ENCODE data around the gene KANSL1. TPM values are rescaled to one million over a fixed set of nuclear protein-coding genes. Genes with fewer than 3 reads are reported as not detected.

The KANSL1 gene
- polyA plus RNA-seq, 1 of the 3 experiments (the other 2 are of a cell fraction): 10.0 TPM

DNA sequence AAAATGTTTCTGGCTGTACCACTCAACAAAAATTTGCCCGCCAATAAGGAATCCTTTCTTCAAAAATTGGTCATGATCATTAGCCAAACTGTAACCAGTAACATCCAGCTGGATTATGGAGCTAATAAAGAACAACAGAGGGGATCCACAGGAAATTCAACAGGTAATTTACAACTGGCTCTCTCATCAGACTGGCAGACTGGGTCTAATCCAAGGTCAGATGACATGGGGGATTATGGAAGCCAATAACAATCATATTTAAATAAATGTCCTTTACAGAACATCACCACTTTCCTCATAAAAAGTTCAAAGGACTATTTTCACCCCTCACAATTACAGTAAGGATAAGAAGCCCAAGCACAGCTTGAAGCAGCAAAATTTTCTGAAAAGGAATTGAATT lies 66.4 kb downstream of the KANSL1 start:
- Histone ChIP-seq H3K9me2 (no peaks in the 10 kb centered on the region), H3K36me3 (replicated peaks in 1 of 2; ENCODE audit: control insufficient read depth in 1 of 2, insufficient read depth in 2 of 2, low read length in 1 of 2) (peaks cover 0 to 16% of the 10 kb centered on the region in 2 experiments), H3K9me3 (no peaks in the 10 kb centered on the region), H3K27ac (ENCODE audit: low read depth in 2 of 2, low read length in 1 of 2) (no peak overlapping the region), H4K20me1 (ENCODE audit: insufficient read depth) (peaks cover 98% of the 10 kb centered on the region), H3K27me3 (ENCODE audit: insufficient read depth) (no peaks in the 10 kb centered on the region), H3F3A (replicated peaks; ENCODE audit: insufficient read depth) (no peaks in the 10 kb centered on the region), H2AFZ (ENCODE audit: low read depth) (no peak overlapping the region), H3K4me2 (no peak overlapping the region), H3K9ac (no peak overlapping the region), H3K4me3 (ENCODE audit: low read depth in 2 of 2, low read length in 1 of 2) (no peak overlapping the region), H3K4me1 (ENCODE audit: control insufficient read depth in 1 of 2, insufficient read depth in 2 of 2, low read depth in 1 of 2, low read length in 1 of 2) (peaks cover 10 to 16% of the 10 kb centered on the region in 2 experiments; a peak in 3 of 4 replicates), H3K79me2 (ENCODE audit: insufficient read depth) (peaks cover 99% of the 10 kb centered on the region)
- ChIA-PET POLR2A (interaction anchor here (1.1 kb wide), 1 partner anchor 66 kb away, joined by 3 read pairs; the partner anchor contains the start of gene KANSL1), CTCF (interaction anchor here (0.8 to 0.9 kb wide), 2 partner anchors 19 to 145 kb away, joined by 3 to 4 read pairs; no protein-coding TSS in a partner anchor)
- WGBS (ENCODE audit: low lambda C conversion rate): 96% methylated on average over 1 of the region's 1 CpG
- TF ChIP-seq TEAD4 (IDR thresholded peaks at IDR 0.05; ENCODE audit: borderline replicate concordance, insufficient read depth): no peak
- no peak for TF ChIP-seq POLR2AphosphoS5 (IDR thresholded peaks at IDR 0.05; ENCODE audit: low read depth, low read length)
- TF ChIP-seq, protein P1, sequence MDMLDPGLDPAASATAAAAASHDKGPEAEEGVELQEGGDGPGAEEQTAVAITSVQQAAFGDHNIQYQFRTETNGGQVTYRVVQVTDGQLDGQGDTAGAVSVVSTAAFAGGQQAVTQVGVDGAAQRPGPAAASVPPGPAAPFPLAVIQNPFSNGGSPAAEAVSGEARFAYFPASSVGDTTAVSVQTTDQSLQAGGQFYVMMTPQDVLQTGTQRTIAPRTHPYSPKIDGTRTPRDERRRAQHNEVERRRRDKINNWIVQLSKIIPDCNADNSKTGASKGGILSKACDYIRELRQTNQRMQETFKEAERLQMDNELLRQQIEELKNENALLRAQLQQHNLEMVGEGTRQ (IDR thresholded peaks at IDR 0.05; ENCODE audit: borderline replicate concordance, low read depth, low read length): no peak
- TF ChIP-seq YY1 (IDR thresholded peaks at IDR 0.05; ENCODE audit: low read depth): no peak
- TF ChIP-seq RCOR1 (IDR thresholded peaks at IDR 0.05; ENCODE audit: low read length): no peak
- TF ChIP-seq TAF1 (IDR thresholded peaks at IDR 0.05; ENCODE audit: borderline replicate concordance, low read depth, low read length): no peak
- no peak for TF ChIP-seq RXRA (IDR thresholded peaks at IDR 0.05; ENCODE audit: borderline replicate concordance, low read depth)
- TF ChIP-seq MEF2A (IDR thresholded peaks at IDR 0.05; ENCODE audit: borderline replicate concordance, low read depth): no peak
- TF ChIP-seq, protein P2, sequence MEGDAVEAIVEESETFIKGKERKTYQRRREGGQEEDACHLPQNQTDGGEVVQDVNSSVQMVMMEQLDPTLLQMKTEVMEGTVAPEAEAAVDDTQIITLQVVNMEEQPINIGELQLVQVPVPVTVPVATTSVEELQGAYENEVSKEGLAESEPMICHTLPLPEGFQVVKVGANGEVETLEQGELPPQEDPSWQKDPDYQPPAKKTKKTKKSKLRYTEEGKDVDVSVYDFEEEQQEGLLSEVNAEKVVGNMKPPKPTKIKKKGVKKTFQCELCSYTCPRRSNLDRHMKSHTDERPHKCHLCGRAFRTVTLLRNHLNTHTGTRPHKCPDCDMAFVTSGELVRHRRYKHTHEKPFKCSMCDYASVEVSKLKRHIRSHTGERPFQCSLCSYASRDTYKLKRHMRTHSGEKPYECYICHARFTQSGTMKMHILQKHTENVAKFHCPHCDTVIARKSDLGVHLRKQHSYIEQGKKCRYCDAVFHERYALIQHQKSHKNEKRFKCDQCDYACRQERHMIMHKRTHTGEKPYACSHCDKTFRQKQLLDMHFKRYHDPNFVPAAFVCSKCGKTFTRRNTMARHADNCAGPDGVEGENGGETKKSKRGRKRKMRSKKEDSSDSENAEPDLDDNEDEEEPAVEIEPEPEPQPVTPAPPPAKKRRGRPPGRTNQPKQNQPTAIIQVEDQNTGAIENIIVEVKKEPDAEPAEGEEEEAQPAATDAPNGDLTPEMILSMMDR (IDR thresholded peaks at IDR 0.05): no peak
- no peak for TF ChIP-seq JUND (IDR thresholded peaks at IDR 0.05)
- no peak for TF ChIP-seq EZH2phosphoT487 (IDR thresholded peaks at IDR 0.05; ENCODE audit: borderline replicate concordance, low read depth)
- no peak for DNase-seq

GRCh38 chr17:46125831-46126230 lies 67.4 kb downstream of the KANSL1 start:
- peaks cover 99% of the 10 kb centered on the region for H3K79me2 ChIP-seq (ENCODE audit: insufficient read depth)
- no peak overlapping the region for H2AFZ ChIP-seq (ENCODE audit: low read depth)
- H4K20me1 ChIP-seq (ENCODE audit: insufficient read depth): peaks cover 98% of the 10 kb centered on the region
- H3K4me3 ChIP-seq (ENCODE audit: low read depth in 2 of 2, low read length in 1 of 2): no peak overlapping the region
- no peaks in the 10 kb centered on the region for H3K9me3 ChIP-seq
- ChIA-PET CTCF (interaction anchor here (1.2 kb wide), 1 partner anchor 20 kb away, joined by 3 read pairs; no protein-coding TSS in a partner anchor), POLR2A (no interaction called here)
- peaks cover 0 to 13% of the 10 kb centered on the region in 2 experiments for H3K36me3 ChIP-seq (replicated peaks in 1 of 2; ENCODE audit: control insufficient read depth in 1 of 2, insufficient read depth in 2 of 2, low read length in 1 of 2)
- H3K9me2 ChIP-seq: no peaks in the 10 kb centered on the region
- 97% methylated on average over 6 of the region's 6 CpGs for WGBS (ENCODE audit: low lambda C conversion rate)
- no peak overlapping the region for H3K4me2 ChIP-seq
- H3F3A ChIP-seq (replicated peaks; ENCODE audit: insufficient read depth): no peaks in the 10 kb centered on the region
- peaks cover 11 to 18% of the 10 kb centered on the region in 2 experiments; a peak in 3 of 4 replicates for H3K4me1 ChIP-seq (ENCODE audit: control insufficient read depth in 1 of 2, insufficient read depth in 2 of 2, low read depth in 1 of 2, low read length in 1 of 2)
- no peak for DNase-seq
- TF ChIP-seq ELF1 (IDR thresholded peaks at IDR 0.05) (no peak), EP300 (IDR thresholded peaks at IDR 0.05; ENCODE audit: borderline replicate concordance in 1 of 2, low read depth in 1 of 2, low read length in 1 of 2) (no peak), TAF1 (IDR thresholded peaks at IDR 0.05; ENCODE audit: borderline replicate concordance, low read depth, low read length) (no peak), ZBTB33 (IDR thresholded peaks at IDR 0.05; ENCODE audit: borderline replicate concordance, low read depth) (no peak), MEF2A (IDR thresholded peaks at IDR 0.05; ENCODE audit: borderline replicate concordance, low read depth) (no peak), TCF12 (IDR thresholded peaks at IDR 0.05) (no peak; the same call in 1 of the 2 replicates), YY1 (IDR thresholded peaks at IDR 0.05; ENCODE audit: low read depth) (no peak), GATA2 (CRISPR knock-in tag; IDR thresholded peaks at IDR 0.05) (no peak), MXI1 (IDR thresholded peaks at IDR 0.05; ENCODE audit: low read depth, low read length) (no peak), RAD21 (IDR thresholded peaks at IDR 0.05; ENCODE audit: low read length) (no peak), TEAD4 (IDR thresholded peaks at IDR 0.05; ENCODE audit: borderline replicate concordance, insufficient read depth) (no peak), GABPA (IDR thresholded peaks at IDR 0.05; ENCODE audit: low read depth) (no peak)
- TF ChIP-seq, protein P3, sequence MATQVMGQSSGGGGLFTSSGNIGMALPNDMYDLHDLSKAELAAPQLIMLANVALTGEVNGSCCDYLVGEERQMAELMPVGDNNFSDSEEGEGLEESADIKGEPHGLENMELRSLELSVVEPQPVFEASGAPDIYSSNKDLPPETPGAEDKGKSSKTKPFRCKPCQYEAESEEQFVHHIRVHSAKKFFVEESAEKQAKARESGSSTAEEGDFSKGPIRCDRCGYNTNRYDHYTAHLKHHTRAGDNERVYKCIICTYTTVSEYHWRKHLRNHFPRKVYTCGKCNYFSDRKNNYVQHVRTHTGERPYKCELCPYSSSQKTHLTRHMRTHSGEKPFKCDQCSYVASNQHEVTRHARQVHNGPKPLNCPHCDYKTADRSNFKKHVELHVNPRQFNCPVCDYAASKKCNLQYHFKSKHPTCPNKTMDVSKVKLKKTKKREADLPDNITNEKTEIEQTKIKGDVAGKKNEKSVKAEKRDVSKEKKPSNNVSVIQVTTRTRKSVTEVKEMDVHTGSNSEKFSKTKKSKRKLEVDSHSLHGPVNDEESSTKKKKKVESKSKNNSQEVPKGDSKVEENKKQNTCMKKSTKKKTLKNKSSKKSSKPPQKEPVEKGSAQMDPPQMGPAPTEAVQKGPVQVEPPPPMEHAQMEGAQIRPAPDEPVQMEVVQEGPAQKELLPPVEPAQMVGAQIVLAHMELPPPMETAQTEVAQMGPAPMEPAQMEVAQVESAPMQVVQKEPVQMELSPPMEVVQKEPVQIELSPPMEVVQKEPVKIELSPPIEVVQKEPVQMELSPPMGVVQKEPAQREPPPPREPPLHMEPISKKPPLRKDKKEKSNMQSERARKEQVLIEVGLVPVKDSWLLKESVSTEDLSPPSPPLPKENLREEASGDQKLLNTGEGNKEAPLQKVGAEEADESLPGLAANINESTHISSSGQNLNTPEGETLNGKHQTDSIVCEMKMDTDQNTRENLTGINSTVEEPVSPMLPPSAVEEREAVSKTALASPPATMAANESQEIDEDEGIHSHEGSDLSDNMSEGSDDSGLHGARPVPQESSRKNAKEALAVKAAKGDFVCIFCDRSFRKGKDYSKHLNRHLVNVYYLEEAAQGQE (IDR thresholded peaks at IDR 0.05; ENCODE audit: low read depth, low read length): no peak
- H3K27ac ChIP-seq (ENCODE audit: low read depth in 2 of 2, low read length in 1 of 2): no peak overlapping the region
- H3K27me3 ChIP-seq (ENCODE audit: insufficient read depth): no peaks in the 10 kb centered on the region
- no peak overlapping the region for H3K9ac ChIP-seq
